C4-2B (cell line): ENCODE results near the gene PDE2A.

ENCODE experiments used
- ZFX ChIP-seq: fragments of 450-650 bp; IDR thresholded peaks from 2 replicates; pipeline ENCODE4 v1.6.1; 2017
- TF ChIP-seq, protein P1 (sequence below): fragments of 450-650 bp; conservative IDR thresholded peaks from 2 replicates; pipeline ENCODE4 v1.5.1; 2017; ENCODE audit warnings: mild to moderate bottlenecking

DNA sequence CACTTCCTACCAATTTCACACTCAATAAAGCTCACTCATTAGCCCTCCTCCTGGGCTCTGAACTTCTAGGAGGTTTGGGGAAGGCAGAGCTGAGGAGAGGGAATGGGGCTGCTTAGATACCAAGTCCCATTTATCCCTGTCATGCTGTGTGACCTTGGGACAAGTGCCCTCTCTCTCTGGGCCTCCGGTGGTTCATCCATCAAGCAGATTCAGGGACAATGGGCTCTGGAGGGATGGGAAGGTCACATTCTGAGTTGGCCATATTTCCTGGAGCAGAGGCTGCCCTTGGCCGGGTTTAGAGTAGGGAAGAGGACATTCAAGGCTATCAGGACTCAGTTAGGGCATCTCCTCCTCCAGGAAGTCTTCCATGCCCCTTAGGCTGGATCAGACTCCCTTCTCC lies 66.7 kb downstream of the PDE2A start:
- TF ChIP-seq, protein P1, sequence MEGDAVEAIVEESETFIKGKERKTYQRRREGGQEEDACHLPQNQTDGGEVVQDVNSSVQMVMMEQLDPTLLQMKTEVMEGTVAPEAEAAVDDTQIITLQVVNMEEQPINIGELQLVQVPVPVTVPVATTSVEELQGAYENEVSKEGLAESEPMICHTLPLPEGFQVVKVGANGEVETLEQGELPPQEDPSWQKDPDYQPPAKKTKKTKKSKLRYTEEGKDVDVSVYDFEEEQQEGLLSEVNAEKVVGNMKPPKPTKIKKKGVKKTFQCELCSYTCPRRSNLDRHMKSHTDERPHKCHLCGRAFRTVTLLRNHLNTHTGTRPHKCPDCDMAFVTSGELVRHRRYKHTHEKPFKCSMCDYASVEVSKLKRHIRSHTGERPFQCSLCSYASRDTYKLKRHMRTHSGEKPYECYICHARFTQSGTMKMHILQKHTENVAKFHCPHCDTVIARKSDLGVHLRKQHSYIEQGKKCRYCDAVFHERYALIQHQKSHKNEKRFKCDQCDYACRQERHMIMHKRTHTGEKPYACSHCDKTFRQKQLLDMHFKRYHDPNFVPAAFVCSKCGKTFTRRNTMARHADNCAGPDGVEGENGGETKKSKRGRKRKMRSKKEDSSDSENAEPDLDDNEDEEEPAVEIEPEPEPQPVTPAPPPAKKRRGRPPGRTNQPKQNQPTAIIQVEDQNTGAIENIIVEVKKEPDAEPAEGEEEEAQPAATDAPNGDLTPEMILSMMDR = no peak
- TF ChIP-seq ZFX = no peak
